RWPE2 (cell line): ENCODE data around the gene MMP23B.
"Not testable (repeated sequence)": the region's sequence is repeated elsewhere in the genome, so short reads cannot be mapped to it uniquely, and the experiment has no call there.

ENCODE experiments used
- ATAC-seq: fragments of 200-7000 bp; cut with Tn5 transposase; 3 replicates; pipeline ENCODE4 v1.9.1; 2021; ENCODE audit warnings: low read depth
- DNase-seq: peaks from one replicate; pipeline ENCODE4 v3.0.0-alpha.2; 2020; ENCODE audit warnings: low spot score
- H3K27ac ChIP-seq: fragments of 450-650 bp; 2 replicates; pipeline ENCODE4 v1.5.1; 2017; ENCODE audit warnings: mild to moderate bottlenecking; ENCODE audit not compliant: poor library complexity, severe bottlenecking
- H3K27me3 ChIP-seq: fragments of 250-450 bp; sonication (Bioruptor Pico); 2 replicates; pipeline ENCODE4 v1.5.1; 2021; ENCODE audit warnings: mild to moderate bottlenecking, moderate library complexity; ENCODE audit not compliant: insufficient read depth, poor library complexity, severe bottlenecking
- H3K36me3 ChIP-seq: fragments of 250-450 bp; sonication (Bioruptor Pico); 2 replicates; pipeline ENCODE4 v1.5.1; 2020; ENCODE audit warnings: low read depth, mild to moderate bottlenecking, moderate library complexity
- H3K4me1 ChIP-seq: fragments of 250-450 bp; sonication (Bioruptor Pico); 2 replicates; pipeline ENCODE4 v1.5.1; 2021; ENCODE audit warnings: mild to moderate bottlenecking, moderate library complexity; ENCODE audit not compliant: insufficient read depth, poor library complexity, severe bottlenecking
- H3K4me3 ChIP-seq: fragments of 250-450 bp; sonication (Bioruptor Pico); 2 replicates; pipeline ENCODE4 v1.5.1; 2021; ENCODE audit warnings: mild to moderate bottlenecking, moderate library complexity; ENCODE audit not compliant: severe bottlenecking
- H3K9me3 ChIP-seq: fragments of 250-450 bp; sonication (Bioruptor Pico); 2 replicates; pipeline ENCODE4 v1.5.1; 2021; ENCODE audit warnings: mild to moderate bottlenecking, moderate library complexity; ENCODE audit not compliant: severe bottlenecking
- CTCF ChIP-seq: fragments of 450-650 bp; IDR thresholded peaks from one replicate; pipeline ENCODE4 v1.5.1; 2017; ENCODE audit warnings: mild to moderate bottlenecking, moderate library complexity; ENCODE audit not compliant: poor library complexity, severe bottlenecking

Gene MMP23B

DNA sequence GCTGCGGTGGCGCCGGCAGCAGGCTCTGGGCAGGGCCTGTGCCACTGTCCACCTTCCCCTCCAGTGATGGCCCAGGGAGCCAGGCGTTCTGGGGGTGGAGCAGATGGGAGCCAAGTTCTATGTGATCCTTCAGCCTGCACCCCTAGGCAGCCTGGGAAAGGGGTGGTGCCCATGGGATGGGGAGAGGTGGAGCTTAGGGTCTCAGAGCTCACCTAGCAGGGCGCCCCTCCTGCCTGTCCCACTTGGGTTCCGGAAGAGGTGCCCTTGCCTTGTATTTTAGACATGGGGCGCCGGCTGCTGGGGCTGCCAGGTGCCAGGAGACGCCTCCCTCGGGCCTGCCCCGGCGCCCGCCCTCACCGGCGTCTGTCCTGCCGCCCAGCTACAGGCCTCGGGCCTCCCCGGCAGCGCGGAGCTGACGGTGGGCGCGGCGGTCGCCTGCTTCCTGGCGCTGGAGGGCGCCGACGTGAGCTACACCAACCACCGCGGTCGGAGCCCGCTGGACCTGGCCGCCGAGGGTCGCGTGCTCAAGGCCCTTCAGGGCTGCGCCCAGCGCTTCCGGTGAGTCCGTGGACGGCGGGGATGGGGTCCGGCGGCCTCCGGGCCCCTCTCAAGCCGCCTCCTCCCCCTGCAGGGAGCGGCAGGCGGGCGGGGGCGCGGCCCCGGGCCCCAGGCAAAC, 3.1 kb upstream of the MMP23B start:
- peak; percentile 61 for DNase-seq
- ATAC-seq, result peak; percentile 26; the same call in 2 of the 3 replicates

GRCh38 chr1:1629430-1630190, 2.4 kb upstream of the MMP23B start:
- no peak for TF ChIP-seq CTCF
- Histone ChIP-seq H3K27me3 (peaks cover 18% of the 10 kb centered on the region), H3K27ac (no peak overlapping the region), H3K4me3 (no peak overlapping the region), H3K36me3 (no peaks in the 10 kb centered on the region), H3K4me1 (no peaks in the 10 kb centered on the region), H3K9me3 (no peaks in the 10 kb centered on the region)
- DNase-seq, result peak; percentile 50
- no peak for ATAC-seq

More for the DNA sequence above, 3.1 kb upstream of the MMP23B start:
- no peaks in the 10 kb centered on the region for H3K9me3 ChIP-seq
- H3K4me1 ChIP-seq, result no peaks in the 10 kb centered on the region
- peaks cover 18% of the 10 kb centered on the region for H3K27me3 ChIP-seq
- no peak overlapping the region for H3K27ac ChIP-seq
- no peaks in the 10 kb centered on the region for H3K36me3 ChIP-seq
- H3K4me3 ChIP-seq, result no peak overlapping the region
- TF ChIP-seq CTCF, result no peak

DNA sequence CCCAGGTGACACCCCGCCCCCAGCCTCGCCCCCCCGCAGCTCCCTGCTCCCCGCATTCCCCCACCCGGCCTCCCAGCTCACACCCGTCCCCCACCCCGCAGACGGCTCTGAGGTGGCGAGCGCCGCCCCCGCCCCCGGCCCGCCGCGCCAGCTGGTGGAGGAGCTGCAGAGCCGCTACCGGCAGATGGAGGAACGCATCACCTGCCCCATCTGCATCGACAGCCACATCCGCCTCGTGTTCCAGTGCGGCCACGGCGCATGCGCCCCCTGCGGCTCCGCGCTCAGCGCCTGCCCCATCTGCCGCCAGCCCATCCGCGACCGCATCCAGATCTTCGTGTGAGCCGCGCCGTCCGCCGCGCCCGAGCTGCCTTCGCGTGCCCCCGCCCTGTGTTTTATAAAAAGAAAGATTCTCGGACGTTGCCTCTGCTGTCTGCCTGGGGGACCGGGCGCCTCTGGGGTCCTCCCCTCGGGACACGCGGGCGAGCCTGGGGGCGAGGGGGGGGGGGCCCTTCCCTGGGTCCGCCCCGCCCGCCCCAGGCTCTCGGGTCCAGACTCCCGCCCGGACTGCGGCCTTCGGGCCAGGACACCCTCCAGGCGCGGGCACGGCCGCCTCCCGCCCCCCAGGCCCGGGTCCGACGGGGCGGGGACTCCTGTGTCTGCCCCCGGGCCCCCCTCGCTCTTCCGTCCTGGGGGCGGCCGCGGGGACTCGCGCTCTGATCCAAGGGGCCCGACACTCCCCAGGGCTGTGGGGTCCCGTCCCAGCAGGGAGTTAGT, 1.6 kb upstream of the MMP23B start:
- peak; percentile 66 for DNase-seq
- TF ChIP-seq CTCF, result no peak

DNA sequence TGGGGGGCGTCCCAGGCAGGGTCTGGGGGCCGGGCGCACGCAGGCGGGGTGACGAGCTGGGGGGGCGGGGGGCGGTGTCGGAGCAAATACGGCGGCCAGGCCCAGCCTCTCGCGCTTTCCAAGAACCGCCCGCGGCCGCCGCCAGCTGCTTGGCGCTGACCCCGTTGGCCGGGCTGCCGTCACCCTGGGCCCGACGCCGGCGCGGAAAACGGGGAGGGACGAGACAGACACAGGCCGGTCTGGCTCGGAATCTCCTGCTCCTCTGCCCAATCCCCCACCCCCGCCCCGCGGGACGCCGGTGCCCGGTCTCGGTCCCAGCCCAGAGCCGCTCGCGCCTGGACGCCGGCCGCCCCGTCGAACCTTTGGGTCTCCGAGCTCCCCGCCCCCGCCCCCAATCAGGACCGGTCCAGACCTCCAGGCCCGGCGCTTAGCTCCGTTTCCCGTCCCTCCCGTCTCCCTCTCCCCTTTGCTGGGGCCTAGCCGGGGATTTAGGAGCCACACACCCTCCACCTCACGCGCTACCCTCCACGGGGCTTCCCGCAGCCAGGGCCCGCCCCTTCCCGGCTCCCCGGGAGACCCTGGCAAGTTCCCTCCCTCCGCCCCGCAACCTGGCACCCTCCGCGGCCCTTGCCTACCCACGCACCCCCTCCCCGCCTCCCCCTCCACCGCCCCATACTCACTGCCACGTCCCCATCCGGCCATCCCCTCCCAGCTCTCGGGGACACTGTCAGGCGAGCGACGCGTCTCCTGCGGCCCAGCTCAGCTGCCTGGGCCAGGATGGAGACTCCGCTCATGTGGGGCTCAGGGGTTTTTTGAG, 800 bp upstream of the MMP23B start:
- no peak overlapping the region for H3K4me3 ChIP-seq
- ATAC-seq, result no peak
- H3K36me3 ChIP-seq, result no peaks in the 10 kb centered on the region
- no peak for TF ChIP-seq CTCF
- no peak for DNase-seq
- no peaks in the 10 kb centered on the region for H3K4me1 ChIP-seq
- H3K27ac ChIP-seq, result no peak overlapping the region
- H3K9me3 ChIP-seq, result no peaks in the 10 kb centered on the region
- peaks cover 18% of the 10 kb centered on the region for H3K27me3 ChIP-seq

More for the DNA sequence above, 1.6 kb upstream of the MMP23B start:
- no peaks in the 10 kb centered on the region for H3K9me3 ChIP-seq
- no peak overlapping the region for H3K4me3 ChIP-seq
- H3K27me3 ChIP-seq, result peaks cover 18% of the 10 kb centered on the region
- no peaks in the 10 kb centered on the region for H3K36me3 ChIP-seq
- no peaks in the 10 kb centered on the region for H3K4me1 ChIP-seq
- no peak; the same call in 2 of the 3 replicates for ATAC-seq
- no peak overlapping the region for H3K27ac ChIP-seq

DNA sequence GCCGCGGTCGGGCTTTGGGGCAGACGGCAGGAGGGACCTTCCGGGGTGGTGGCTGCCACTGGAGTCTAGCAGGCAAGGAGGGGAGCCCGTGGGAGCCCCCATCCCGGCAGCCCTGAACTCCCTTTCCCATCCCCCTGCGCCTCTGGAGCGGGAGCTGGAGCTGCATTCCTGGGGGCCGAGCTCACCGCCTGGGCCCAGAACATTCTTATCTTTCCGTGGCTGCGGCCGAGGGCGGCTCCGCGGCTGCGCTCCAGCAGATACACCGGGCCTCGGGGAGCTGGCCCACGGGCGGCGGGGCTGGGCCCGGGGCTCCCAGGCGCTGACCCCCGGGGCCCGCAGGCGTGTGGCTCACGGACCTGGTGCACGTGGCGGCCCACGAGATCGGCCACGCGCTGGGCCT, 1.4 kb downstream of the MMP23B start:
- not testable (repeated sequence) for DNase-seq, H3K36me3 ChIP-seq, H3K4me3 ChIP-seq, H3K4me1 ChIP-seq, H3K9me3 ChIP-seq, H3K27ac ChIP-seq
- peaks cover 18% of the 10 kb centered on the region for H3K27me3 ChIP-seq
- peak; percentile 36; the same call in 1 of the 3 replicates for ATAC-seq

DNA sequence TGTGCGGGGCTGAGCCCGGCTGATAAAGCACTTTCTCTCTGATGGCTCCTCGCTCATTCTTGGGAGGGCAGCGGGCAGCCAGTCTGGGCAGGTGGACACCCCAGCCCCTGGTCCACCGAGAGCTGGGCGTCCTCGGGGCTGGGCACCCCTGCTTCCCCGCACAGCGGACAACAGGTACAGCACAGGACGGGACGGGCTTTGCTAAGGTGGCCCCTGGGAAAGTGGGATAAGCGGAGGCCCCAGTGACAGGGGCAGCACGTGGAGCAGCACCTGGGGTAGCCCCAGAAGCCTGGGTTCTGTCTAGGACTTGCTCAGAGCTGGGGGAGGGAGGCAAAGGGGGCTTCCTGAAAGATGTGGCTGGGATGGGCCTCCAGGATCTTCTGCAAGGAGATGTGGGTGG, 2.6 kb downstream of the MMP23B start:
- not testable (repeated sequence) for ATAC-seq, H3K4me3 ChIP-seq, H3K36me3 ChIP-seq, H3K4me1 ChIP-seq, DNase-seq, H3K9me3 ChIP-seq, H3K27ac ChIP-seq
- H3K27me3 ChIP-seq, result peaks cover 18% of the 10 kb centered on the region
